ENCODE measurements around the gene ARF1. TPM values are rescaled to one million over a fixed set of nuclear protein-coding genes. Genes with fewer than 3 reads are reported as not detected.

ARF1 gene
- total and polyA plus RNA-seq, 2 of the 13 experiments (the other 11 are each of a cell fraction or from before 2014, with no cell fraction given): 186 to 327 TPM

- BruUV-seq (replicated peaks): no TSS peak
- Histone ChIP-seq H3K4me3 (replicated peaks in 1 of 3; ENCODE audit: insufficient read depth in 1 of 3, low read depth in 2 of 3, low read length in 3 of 3) (no peak overlapping the region), H3K27me3 (ENCODE audit: control insufficient read depth in 1 of 2, insufficient read depth in 2 of 2, low read length in 2 of 2) (peaks cover 7 to 30% of the 10 kb centered on the region in 2 experiments; a peak in 4 of 5 replicates), H3K9me3 (ENCODE audit: low read length) (no peaks in the 10 kb centered on the region), H3K4me2 (ENCODE audit: low read depth, low read length) (no peak overlapping the region), H3K27ac (ENCODE audit: extremely low read length, insufficient read depth, low read length) (no peak overlapping the region), H3K4me1 (ENCODE audit: insufficient read depth, low read length) (no peaks in the 10 kb centered on the region), H3K79me2 (ENCODE audit: insufficient read depth, low read length) (no peaks in the 10 kb centered on the region), H4K20me1 (ENCODE audit: insufficient read depth, low read length) (no peaks in the 10 kb centered on the region), H3K36me3 (replicated peaks in 1 of 2; ENCODE audit: control insufficient read depth in 1 of 2, insufficient read depth in 2 of 2, low read length in 2 of 2) (no peaks in the 10 kb centered on the region), H2AFZ (ENCODE audit: low read length) (no peak overlapping the region), H3K9ac (ENCODE audit: insufficient read depth, low read depth, low read length) (no peak overlapping the region)
- no peak for DNase-seq (ENCODE audit: low spot score)
- in situ Hi-C loops (cut with HindIII; ENCODE audit: extremely low pct_ligation_motif_present, low pct_unique_long_range_greater_than_20kb): no loop called here
- intact Hi-C loops (cut with micrococcal nuclease; ENCODE audit: unreplicated experiment): no loop called here
- FAIRE-seq: no peak
- WGBS (ENCODE audit: low lambda C conversion rate): 88% methylated on average over 42 of the region's 66 CpGs
- TF ChIP-seq SP1 (IDR thresholded peaks at IDR 0.05): no peak
- no peak for TF ChIP-seq SP1 (CRISPR knock-in tag; IDR thresholded peaks at IDR 0.05)
- no peak for TF ChIP-seq FOXP1 (IDR thresholded peaks at IDR 0.05)
- TF ChIP-seq FOXP1 (CRISPR knock-in tag; IDR thresholded peaks at IDR 0.05): no peak
- no peak for TF ChIP-seq SNAI1 (CRISPR knock-in tag; IDR thresholded peaks at IDR 0.05; ENCODE audit: borderline replicate concordance)
- TF ChIP-seq, protein P1, sequence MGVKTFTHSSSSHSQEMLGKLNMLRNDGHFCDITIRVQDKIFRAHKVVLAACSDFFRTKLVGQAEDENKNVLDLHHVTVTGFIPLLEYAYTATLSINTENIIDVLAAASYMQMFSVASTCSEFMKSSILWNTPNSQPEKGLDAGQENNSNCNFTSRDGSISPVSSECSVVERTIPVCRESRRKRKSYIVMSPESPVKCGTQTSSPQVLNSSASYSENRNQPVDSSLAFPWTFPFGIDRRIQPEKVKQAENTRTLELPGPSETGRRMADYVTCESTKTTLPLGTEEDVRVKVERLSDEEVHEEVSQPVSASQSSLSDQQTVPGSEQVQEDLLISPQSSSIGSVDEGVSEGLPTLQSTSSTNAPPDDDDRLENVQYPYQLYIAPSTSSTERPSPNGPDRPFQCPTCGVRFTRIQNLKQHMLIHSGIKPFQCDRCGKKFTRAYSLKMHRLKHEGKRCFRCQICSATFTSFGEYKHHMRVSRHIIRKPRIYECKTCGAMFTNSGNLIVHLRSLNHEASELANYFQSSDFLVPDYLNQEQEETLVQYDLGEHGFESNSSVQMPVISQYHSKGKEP (CRISPR knock-in tag; IDR thresholded peaks at IDR 0.05): no peak
- TF ChIP-seq, protein P2, sequence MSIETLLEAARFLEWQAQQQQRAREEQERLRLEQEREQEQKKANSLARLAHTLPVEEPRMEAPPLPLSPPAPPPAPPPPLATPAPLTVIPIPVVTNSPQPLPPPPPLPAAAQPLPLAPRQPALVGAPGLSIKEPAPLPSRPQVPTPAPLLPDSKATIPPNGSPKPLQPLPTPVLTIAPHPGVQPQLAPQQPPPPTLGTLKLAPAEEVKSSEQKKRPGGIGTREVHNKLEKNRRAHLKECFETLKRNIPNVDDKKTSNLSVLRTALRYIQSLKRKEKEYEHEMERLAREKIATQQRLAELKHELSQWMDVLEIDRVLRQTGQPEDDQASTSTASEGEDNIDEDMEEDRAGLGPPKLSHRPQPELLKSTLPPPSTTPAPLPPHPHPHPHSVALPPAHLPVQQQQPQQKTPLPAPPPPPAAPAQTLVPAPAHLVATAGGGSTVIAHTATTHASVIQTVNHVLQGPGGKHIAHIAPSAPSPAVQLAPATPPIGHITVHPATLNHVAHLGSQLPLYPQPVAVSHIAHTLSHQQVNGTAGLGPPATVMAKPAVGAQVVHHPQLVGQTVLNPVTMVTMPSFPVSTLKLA (IDR thresholded peaks at IDR 0.05): no peak
- TF ChIP-seq CTCF (CRISPR knock-in tag; IDR thresholded peaks at IDR 0.05): no peak
- TF ChIP-seq NFYC (CRISPR knock-in tag; IDR thresholded peaks at IDR 0.05): no peak
- no peak for TF ChIP-seq ZNF263 (CRISPR knock-in tag; IDR thresholded peaks at IDR 0.05)
- ChIA-PET CTCF (ENCODE audit: low intra/inter-chr PET ratio, low total read pairs) (no interaction called here), POLR2A (no interaction called here)
- ATAC-seq: no peak
Measured at GRCh38 chr1:228058949-228059633, 23.4 kb upstream of the ARF1 start.
